ENCODE data around the gene REM2. TPM values are rescaled to one million over a fixed set of nuclear protein-coding genes. Genes with fewer than 3 reads are reported as not detected.
A peak's percentile ranks its signal among the peaks of the same experiment; 100 is the strongest.

REM2 gene
- total and polyA plus RNA-seq, 8 donors = 0.12 to 1.2 (median 0.87) TPM; not detected in 3

GRCh38 chr14:22926316-22926715 lies 43.3 kb downstream of the REM2 start:
- peak in 1 of 2 donors; percentile 47 for DNase-seq

GRCh38 chr14:22928237-22929103 lies 45.4 kb downstream of the REM2 start:
- DNase-seq = peak in 1 of 2 donors; percentile 30
- peak overlapping the region; percentile 73 to 97 (median 88) for H3K4me3 ChIP-seq
- TF ChIP-seq POLR2A (IDR thresholded peaks at IDR 0.05) (no peak), EP300 (IDR thresholded peaks at IDR 0.05) (no peak), CTCF (IDR thresholded peaks at IDR 0.05) (no peak), POLR2AphosphoS5 (IDR thresholded peaks at IDR 0.05) (no peak)
- WGBS, 5 donors = 9 to 15% (median 10%) methylated on average over 12 of the region's 12 CpGs
- peaks cover 20 to 43% (median 29%) of the 10 kb centered on the region in 4 donors for H3K4me1 ChIP-seq
- H3K27ac ChIP-seq = peak overlapping the region; percentile 90 to 97 (median 92)
- peaks cover 24 to 42% (median 31%) of the 10 kb centered on the region in 4 donors for H3K36me3 ChIP-seq
- no peaks in the 10 kb centered on the region for H3K9me3 ChIP-seq
- intact Hi-C loops (cut with DNase I; ENCODE audit: low total_unique reads) = no loop called here
- H3K27me3 ChIP-seq = no peaks in the 10 kb centered on the region

More at GRCh38 chr14:22926316-22926715, 43.3 kb downstream of the REM2 start:
- intact Hi-C loops (cut with DNase I; ENCODE audit: low total_unique reads) = no loop called here
- Histone ChIP-seq H3K27me3 (no peaks in the 10 kb centered on the region), H3K27ac (no peak overlapping the region), H3K9me3 (no peaks in the 10 kb centered on the region), H3K36me3 (peaks cover 36 to 63% (median 53%) of the 10 kb centered on the region in 4 donors), H3K4me1 (peaks cover 20 to 43% (median 29%) of the 10 kb centered on the region in 4 donors), H3K4me3 (no peak overlapping the region)
- WGBS, 5 donors = 63 to 76% (median 64%) methylated on average over 4 of the region's 4 CpGs
- TF ChIP-seq EP300 (IDR thresholded peaks at IDR 0.05) = no peak
- no peak for TF ChIP-seq CTCF (IDR thresholded peaks at IDR 0.05)
- TF ChIP-seq POLR2AphosphoS5 (IDR thresholded peaks at IDR 0.05) = no peak
- TF ChIP-seq POLR2A (IDR thresholded peaks at IDR 0.05) = no peak

- Histone ChIP-seq H3K27me3 (no peaks in the 10 kb centered on the region), H3K36me3 (peaks cover 15 to 33% (median 23%) of the 10 kb centered on the region in 4 donors), H3K27ac (peak within 1 kb of the TSS; percentile 90 to 97 (median 92)), H3K4me1 (peaks cover 20 to 43% (median 31%) of the 10 kb centered on the region in 4 donors), H3K9me3 (no peaks in the 10 kb centered on the region), H3K4me3 (peak within 1 kb of the TSS; percentile 73 to 97 (median 88))
- WGBS, 5 donors = 0% methylated on average over 40 to 51 of the region's 51 CpGs
- TF ChIP-seq EP300 (IDR thresholded peaks at IDR 0.05) (no peak), CTCF (IDR thresholded peaks at IDR 0.05) (no peak), POLR2AphosphoS5 (IDR thresholded peaks at IDR 0.05) (peak; percentile 50 to 92 (median 69)), POLR2A (IDR thresholded peaks at IDR 0.05) (peak in 2 of 4 donors; percentile 72 to 82)
- intact Hi-C loops (cut with DNase I; ENCODE audit: low total_unique reads) = no loop called here
- peak; percentile 98 to 100 for DNase-seq
Measured at GRCh38 chr14:22929104-22929960, 46.3 kb downstream of the REM2 start, which contains the start of gene PRMT5. Gene PRMT5 (minus strand): TSS chr14:22929376. CDS start chr14:22929361, 15 bp downstream.

- H3K36me3 ChIP-seq = peaks cover 9 to 27% (median 16%) of the 10 kb centered on the region in 4 donors
- 2 to 5% (median 3%) methylated on average over 2 of the region's 2 CpGs for WGBS, 5 donors
- peak overlapping the region; percentile 79 to 97 (median 92) for H3K27ac ChIP-seq
- H3K4me1 ChIP-seq = peaks cover 20 to 43% (median 31%) of the 10 kb centered on the region in 4 donors
- peak overlapping the region; percentile 73 to 97 (median 88) for H3K4me3 ChIP-seq
- TF ChIP-seq CTCF (IDR thresholded peaks at IDR 0.05) = no peak
- TF ChIP-seq EP300 (IDR thresholded peaks at IDR 0.05) = no peak
- no peak for TF ChIP-seq POLR2A (IDR thresholded peaks at IDR 0.05)
- TF ChIP-seq POLR2AphosphoS5 (IDR thresholded peaks at IDR 0.05) = no peak
- no peaks in the 10 kb centered on the region for H3K9me3 ChIP-seq
- no peak for DNase-seq
- no peaks in the 10 kb centered on the region for H3K27me3 ChIP-seq
- intact Hi-C loops (cut with DNase I; ENCODE audit: low total_unique reads) = no loop called here
Measured at GRCh38 chr14:22929961-22930364, 46.9 kb downstream of the REM2 start.

Data from stomach (tissue), 9 donors.